DMS79 (cell line): ENCODE measurements around the gene GTPBP6.
"Not testable (repeated sequence)": the region's sequence is repeated elsewhere in the genome, so short reads cannot be mapped to it uniquely, and the experiment has no call there.

Experiments
- DNase-seq: peaks from one replicate; lab custom pipeline; 2025; lab: John Stamatoyannopoulos, UW

The GTPBP6 gene

DNA sequence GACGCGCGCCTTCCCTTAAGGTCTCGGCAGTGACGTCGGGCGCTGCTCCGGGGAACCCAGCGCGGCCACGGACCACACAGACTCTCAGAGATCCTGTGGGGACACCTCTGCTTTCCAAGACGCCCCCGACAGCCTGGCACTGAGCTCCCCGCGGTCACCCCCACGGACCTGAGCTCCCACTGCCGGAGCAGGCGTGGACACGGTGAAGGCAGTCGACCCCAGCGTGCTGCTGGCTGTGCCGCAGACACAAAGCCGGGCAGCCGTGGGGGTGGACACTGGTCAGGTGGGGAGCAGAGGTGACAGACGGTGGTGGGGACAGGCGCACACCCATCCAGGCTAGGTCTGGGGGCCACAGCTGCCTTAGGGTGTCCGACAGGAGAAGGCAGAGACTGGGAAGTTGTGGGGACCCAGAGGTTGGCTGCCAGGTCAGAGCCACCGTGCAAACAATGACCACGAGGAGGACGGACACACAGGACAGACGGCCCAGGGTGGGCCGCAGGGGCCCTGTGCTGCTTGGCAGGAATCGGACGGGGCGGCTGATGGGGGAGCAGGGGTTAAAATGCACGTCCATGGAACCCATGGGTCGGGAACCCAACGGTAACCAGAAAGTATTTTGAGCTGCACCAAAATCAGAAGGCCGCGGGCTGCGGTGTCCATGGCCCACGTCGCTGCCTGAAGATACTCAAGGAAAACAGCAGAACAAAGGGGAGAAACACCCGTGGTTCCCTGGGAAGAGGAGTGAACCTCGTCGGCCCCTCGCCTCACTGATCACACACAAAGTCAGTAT lies 16.6 kb upstream of the GTPBP6 start:
- no peak for DNase-seq

DNA sequence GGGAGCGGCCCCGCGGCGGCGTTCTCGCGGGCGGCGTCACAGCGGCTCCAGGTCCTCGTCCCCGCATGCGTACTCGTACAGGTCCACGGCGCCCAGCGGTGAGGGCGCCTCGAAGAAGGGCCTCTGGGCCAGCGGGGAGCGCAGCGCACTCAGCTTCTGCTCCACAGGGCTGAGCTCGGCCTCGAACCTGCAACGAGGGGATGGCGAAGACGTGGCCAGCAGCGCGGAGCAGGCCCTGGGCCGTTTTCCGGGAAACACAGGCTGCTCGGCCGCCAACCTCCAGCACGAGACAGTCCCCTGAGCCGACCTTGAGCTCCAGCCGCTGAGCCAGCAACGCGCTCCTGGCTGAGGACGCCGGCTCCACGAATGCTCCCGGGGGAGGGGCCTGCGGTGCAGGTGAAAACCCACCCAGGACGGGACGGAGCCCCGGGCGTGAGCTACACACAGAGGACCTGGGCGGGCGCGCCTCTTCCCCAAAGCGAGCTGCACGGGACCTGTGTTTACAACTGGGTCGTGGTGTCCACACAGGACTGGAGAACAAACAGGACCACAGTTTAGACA lies 15.8 kb upstream of the GTPBP6 start:
- DNase-seq = no peak

DNA sequence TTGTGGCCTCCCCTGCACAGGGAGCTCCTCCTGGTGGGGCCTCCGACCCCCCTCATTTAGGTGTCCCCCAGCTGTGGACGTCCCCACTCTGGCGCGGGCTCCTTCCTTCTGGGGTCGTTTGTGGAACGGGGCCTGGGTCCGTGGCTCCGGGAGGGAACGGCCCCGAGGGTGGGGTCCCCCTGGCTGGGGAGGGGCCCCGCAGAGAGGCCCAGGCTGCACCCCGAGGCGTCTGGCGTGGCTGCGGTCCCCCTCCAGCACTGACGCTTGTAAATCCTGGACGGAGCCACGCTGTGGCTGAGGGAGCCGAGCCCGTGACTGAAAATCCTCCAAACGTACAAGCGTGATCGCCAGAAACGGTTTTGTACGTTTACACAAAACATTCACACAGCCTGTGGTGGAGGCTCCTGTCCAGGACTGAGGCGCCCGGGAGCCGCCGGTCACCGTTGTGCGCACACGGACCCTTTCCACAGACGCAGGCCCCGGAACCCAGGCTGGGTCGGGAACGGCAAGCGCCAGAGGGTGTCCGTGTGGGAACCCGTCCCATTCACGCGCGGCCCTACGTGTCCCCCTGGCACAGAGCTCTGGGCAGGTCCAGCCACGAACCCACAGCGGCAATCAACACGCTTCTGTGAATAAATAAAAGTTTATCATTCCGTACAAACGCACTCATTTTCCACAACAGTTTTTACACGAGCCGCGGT lies 15.2 kb upstream of the GTPBP6 start:
- no peak for DNase-seq

DNA sequence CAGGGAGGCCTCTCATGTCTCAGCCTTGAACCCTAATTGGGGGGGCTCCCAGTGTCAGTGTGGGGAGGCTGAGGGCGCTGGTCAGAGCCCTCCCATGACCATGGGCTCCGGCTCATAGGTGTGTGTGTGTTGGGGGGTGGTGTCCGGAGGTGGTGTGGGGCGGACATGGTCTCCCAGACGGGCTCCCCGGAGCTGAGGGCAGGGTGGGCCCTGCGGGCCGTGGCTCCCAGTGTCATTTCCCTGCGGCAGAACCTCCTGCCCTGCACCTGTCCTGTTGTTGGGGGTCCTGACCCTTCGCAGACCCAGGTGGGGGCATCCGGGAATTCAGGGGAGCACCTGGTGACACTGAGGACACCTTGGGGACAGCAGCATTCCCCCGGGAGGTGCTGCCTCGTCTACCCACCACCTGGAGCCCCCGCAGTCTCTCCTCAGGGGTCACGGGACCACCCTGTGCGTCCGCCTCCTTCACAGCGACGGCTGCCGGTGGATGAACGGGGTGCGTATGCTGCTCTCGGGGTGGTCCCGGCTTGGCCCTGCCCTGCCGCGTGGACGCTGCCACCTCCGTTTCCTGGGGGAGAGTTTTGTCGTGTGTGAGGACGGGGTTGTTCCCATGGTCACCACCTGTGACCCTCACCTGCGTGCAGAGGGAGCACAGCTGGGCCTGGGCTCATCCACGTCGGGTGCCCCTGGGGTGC lies 14.5 kb upstream of the GTPBP6 start:
- DNase-seq = no peak

DNA sequence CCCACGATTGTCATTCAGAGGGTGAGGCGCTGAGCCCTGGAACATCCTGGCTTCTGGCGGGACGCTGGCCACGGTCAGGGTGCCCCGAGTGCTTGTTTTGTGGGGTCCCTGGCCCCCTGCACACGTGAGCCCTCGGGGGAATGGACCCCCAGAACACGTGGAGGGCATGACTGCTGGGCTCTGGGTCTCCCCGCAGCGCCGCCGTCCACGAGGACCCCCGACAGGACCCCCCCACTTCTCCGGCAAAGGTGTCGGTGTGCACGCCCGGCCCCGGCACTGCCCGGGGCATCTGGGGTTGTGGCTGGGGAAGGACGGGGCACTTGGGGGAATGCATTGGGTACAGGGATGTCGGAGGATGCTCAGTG lies 13.9 kb upstream of the GTPBP6 start:
- no peak for DNase-seq

DNA sequence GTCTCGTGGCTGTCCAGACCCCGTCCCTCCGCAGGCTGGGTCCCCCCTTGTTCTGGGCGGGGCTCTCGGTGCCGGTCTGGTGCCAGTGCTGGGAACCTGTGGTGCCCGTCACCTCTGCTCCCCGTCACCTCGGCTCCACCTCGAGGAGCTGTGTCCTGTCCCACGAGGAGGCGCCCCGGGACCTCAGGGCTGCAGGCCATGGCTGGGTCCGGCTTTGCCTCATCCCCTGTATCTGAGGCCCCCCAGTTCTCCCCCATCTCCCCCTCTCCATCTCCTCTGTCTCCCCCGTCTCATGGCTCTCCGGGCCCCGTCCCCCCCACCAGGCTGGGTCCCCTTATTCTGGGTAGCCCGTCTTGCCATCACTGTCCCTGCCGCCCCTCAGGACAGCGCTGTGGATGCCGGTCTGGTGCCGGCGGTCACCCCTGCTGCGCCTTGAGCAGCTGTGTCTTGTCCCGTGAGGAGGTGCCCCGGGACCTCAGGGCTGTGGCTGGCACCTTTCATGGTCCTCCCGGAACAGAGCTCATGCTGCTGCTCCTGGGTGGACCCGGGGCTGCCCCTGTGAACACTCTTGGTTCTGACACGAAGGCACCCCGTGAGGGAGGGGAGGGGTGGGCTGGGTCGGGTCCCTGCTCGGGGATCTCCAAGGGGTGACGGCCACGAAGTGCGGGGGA lies 13.4 kb upstream of the GTPBP6 start:
- no peak for DNase-seq

DNA sequence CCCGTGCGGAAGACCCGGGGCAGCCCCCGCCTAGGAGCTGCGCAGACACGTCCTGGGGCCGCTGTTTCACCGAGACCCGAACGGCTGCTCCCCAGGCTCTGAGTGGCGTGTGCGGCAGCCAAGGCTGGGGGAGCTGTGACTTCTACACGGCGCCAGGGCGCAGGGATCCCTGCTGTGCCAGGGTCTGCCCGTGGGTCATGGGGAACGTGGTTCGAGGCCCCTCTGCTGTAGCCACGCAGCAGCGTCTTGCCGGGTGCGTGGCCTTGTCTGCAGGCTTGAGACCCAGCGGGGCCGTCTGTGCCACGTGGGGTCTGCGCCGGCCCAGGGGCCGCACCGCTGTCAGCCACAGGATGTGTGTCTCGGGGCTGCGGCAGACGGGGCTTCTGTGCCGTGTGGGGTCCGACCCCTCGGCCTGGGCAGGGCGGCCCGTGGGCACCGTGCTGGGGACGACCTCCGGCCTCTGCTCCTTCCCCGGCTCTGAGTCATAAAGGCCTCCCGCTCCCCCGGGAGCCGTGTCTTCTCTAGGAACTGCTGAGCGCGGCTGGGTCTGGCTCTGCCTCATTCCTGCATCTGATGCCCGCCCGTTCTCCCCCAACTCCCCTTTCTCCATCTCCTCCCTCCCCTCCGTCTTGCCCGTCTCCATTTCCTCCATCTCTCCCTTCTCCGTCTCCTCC lies 12.7 kb upstream of the GTPBP6 start:
- no peak for DNase-seq

DNA sequence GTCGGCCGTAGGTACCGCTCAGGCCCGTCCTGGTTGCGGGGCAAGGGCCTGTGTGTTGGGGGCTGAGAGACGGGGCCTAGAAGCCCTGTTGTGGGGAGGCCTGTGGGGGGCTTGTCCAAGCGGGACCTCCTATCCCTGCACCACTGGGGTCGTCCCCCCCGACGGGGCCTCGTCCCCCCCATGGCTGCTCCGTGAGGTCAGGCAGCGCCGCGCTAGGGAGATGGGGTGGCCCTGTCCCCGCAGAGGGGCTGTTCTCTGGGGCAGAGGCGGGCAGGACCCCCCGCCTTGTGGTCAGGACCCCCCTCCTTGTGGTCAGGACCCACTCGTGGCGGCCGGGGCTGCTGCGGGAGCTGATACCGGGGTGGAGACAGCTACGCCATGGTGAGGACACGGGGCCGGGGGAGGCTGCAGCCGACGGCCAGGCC lies 12.1 kb upstream of the GTPBP6 start:
- DNase-seq = no peak

DNA sequence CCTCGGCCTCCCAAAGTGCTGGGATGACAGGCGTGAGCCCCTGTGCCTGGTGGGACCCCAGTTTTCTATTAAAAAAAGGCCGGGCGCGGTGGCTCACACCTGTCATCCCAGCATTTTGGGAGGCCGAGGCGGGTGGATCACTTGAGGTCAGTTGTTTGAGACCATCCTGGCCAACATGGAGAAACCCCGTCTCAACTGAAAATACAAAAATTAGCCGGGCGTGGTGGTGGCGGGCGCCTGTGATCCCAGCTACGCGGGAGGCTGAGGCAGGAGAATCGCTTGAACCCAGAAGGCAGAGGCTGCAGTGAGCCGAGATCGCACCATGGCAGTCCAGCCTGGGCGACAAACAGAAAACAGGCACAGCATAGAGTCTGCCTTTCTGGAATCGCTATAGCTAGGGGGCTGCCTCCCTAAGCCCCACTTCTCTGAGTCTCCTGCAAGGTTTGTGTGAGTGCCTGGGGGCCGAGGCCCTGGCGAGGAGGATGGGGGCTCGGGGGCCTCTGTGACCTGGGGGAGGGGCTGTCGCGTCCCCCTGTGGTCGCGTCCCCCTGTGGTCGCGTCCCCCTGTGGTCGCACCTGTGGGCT lies 11.6 kb upstream of the GTPBP6 start:
- DNase-seq = not testable (repeated sequence)

DNA sequence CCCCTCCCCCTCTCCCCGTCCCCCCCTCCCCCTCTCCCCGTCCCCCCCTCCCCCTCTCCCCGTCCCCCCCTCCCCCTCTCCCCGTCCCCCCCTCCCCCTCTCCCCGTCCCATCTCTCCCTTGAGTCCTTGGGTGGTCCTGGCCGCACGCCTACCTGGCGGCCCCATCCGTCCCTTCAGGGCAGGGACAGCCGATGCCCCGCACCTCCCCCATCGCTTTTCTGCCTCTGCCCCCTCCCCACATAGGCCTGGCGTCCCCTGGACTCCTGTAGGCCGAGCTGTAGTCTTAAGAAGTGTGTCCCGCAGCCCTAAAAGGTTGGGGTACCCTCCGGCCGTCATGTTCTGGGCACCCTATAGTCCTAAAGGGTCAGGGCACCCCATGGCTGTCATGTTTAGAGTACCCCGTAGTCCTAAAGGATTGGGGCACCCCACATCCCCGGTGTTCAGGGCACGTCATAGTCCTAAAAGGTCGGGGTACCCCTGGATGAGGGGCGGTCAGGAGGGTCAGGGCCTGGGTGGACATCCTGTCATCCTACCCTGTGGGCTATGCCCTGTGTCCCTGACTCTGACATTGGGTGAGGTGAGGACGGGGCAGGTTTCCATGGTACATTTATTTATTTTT lies 10.8 kb upstream of the GTPBP6 start:
- DNase-seq = no peak

DNA sequence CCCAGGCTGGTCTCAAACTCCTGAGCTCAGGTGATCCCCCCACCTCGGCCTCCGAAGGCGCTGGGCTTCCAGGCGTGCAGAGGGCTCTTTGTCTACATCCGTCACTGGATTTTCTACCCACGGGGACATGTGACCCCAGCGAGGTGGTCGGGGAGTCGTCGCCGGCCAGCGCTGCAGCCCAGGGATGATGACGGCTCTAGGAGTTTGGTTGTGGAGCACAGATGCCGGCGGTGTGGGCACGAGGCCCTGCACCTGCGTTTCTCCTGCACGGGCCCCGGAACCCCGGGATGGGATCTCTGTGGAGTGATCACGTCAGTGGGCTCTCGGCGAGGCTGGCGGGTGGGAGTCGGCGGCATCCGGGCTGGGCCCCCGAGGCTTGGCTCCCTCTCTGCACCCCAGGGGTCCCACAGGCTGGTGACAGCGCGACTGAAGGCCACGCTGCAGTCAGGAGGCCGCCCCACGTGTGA lies 9.1 kb upstream of the GTPBP6 start:
- DNase-seq = no peak

DNA sequence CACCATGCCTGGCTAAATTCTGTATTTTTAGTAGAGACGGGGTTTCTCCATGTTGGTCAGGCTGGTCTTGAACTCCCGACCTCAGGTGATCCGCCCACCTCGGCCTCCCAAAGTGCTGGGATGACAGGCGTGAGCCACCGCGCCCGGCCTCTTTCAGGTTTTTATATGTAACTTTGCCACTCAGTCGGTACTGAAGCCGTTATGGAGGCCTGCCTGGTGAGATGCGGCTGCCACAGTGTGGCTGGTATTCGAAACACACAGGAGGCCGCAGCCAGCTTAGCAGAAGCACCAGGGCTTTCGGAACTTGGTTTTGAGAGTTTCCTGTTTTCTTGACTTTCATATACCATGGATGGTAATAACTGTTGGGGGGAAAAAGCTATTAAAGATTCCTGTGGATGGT lies 6.1 kb upstream of the GTPBP6 start:
- not testable (repeated sequence) for DNase-seq

DNA sequence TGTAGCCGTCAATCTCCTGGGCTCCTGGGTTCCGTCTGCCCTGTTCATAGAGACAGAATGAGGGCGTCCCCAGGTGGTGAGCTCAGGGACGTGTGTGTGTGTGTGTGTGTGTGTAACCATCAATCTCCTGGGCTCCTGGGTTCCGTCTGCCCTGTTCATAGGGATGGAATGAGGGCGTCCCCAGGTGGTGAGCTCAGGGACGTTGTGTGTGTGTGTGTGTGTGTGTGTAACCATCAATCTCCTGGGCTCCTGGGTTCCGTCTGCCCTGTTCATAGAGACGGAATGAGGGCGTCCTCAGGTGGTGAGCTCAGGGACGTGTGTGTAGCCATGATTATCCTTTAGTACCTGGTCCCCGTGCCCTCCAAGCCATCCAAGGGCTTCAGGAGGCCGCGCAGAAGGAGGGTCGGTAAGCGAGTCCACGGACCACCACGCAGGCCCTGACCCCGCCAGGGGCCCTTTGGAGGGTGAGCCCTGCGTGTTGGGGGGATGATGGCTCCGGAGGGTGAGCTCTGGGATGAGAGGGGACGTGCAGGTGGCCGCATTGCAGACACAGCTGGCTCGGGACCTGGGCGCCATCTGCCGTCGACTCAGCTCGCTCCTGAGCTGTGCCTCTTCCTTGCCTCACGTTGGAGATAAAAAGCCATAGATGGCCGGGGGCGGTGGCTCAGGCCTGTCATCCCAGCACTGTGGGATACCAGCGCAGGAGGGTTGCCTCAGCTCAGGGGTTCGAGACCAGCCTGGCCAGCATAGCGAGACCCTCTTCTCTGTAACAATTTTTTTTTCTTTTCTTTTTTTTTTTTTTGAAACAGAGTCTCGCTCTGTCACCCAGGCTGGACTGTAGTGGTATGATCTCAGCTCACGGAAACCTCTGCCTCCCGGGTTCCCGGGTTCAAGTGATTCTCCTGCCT lies 5.4 kb upstream of the GTPBP6 start:
- no peak for DNase-seq

DNA sequence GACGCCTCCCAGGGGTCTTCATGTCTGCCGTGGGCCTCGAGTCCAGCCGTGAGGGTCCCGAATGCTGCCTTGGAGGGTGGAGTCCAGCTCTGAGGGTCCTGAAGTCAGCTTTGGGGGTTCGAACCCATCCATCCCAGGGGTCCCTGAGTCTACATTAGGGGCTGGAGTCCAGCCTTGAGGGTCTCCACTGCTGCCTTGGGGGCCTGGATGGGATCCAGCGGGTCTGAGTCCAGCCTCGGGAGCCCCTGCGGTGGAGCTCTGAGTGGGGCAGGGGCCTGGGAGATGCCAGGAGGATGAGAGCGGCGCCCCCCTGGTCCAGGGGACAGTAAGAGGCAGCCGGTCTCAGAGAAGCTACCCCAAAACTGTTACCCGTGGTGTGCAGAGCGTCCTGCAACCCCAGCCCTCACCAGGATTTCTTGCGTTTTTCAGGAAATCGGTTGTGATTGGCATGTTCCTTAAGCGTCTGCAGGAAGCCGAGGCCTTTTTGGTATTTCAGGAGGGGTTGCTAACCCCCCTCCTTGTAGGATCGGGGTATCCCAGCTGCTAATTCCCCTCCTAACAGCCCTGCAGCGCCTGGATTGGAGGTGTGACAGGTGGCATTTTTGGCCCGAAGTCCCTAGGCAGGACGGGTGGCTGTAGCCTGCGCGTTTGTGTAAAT lies 1.7 kb upstream of the GTPBP6 start:
- DNase-seq = no peak

DNA sequence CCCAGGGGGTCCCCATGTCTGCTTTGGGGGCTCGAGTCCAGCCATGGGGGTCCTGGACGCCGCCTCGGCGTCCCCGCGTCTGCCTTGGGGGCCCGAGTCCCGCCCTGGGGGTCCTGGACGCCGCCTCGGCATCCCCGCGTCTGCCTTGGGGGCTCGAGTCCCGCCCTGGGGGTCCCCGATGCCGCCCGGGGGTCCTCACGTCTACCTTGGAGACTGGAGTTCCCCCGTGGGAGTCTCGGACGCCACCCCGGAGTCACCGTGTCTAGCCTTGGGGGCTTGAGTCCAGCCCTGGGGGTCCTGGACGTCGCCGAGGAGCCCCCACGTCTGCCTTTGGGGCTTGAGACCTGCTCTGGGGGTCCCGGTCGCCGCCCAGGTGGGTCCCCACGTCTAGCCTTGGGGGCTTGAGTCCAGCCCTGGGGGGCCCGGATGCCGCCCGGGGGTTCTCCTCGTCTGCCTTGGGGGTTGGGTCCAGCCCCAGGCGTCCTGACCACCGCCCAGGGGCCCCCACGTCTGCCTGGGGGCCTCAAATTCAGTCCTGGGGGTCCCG lies 1.1 kb upstream of the GTPBP6 start:
- no peak for DNase-seq

DNA sequence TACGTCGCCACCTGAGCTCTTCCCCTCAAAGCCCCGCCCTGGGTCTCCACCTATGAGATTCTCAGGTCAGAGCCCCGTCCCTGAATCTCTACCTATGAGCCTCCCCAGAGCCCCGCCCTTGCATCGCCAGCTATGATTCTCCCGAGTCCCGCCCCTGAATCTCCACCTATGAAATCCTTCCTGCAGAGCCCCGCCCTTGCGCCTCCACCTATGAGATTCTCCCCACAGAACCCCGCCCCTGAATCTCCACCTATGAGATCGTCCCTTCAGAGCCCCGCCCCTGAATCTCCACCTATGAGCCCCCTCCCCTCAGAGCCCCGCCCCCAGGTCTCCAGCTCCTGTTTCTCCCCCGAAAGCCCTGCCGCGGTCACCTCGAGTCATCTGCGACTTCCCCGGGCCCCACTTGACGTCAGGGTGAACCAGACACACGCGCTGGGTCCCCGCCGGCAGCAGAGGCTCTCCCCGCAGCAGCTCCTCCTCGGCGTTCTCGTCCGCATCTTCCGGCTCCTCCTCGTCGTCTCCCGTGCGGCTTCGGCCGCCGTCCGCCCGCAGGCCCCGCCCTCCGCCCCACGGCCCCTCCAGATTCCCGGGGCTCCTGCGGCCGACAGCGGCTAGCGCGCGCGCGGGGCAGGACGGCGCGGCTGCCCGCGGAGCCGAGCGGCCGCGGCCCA lies 393 bp downstream of the GTPBP6 start:
- DNase-seq = no peak

DNA sequence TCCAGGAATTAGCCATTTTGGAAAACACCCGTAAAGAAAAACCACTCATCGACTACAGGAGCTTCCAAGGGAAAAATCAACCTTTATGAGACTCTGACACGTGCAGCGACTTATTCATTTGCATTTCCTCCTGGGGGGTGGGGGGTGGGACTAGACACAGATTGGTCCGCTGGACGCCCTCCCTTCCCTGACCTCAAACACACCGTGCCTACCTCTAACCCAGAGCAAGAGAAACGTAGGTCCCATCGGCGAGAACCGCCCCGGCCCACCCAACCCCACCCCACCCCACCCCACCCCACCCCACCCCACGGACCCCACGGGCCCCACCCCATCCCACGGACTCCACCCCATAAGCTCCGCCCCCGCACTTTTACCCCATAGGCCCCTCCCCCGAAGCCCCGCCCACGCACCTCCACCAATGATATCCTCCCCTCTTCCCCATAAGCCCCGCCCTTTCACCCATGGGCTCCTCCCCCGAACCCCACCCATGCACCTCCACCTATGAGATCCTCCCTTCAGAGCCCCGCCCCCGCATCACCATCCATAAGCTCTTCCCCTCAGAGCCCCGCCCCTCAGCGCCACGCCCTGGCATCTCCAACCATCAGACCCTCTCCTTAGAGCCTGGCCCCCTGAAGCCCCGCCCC lies 1.1 kb downstream of the GTPBP6 start:
- no peak for DNase-seq
